Measurements from ENCODE around the gene CENPF. TPM values are rescaled to one million over a fixed set of nuclear protein-coding genes. Genes with fewer than 3 reads are reported as not detected.
"Not testable (repeated sequence)": the region's sequence is repeated elsewhere in the genome, so short reads cannot be mapped to it uniquely, and the experiment has no call there.

The CENPF gene
- total RNA-seq, 5 donors from 2014 or later (not counting 1 experiment from before 2014, with no cell fraction given): 3.1 to 6.7 (median 4.1) TPM

DNA sequence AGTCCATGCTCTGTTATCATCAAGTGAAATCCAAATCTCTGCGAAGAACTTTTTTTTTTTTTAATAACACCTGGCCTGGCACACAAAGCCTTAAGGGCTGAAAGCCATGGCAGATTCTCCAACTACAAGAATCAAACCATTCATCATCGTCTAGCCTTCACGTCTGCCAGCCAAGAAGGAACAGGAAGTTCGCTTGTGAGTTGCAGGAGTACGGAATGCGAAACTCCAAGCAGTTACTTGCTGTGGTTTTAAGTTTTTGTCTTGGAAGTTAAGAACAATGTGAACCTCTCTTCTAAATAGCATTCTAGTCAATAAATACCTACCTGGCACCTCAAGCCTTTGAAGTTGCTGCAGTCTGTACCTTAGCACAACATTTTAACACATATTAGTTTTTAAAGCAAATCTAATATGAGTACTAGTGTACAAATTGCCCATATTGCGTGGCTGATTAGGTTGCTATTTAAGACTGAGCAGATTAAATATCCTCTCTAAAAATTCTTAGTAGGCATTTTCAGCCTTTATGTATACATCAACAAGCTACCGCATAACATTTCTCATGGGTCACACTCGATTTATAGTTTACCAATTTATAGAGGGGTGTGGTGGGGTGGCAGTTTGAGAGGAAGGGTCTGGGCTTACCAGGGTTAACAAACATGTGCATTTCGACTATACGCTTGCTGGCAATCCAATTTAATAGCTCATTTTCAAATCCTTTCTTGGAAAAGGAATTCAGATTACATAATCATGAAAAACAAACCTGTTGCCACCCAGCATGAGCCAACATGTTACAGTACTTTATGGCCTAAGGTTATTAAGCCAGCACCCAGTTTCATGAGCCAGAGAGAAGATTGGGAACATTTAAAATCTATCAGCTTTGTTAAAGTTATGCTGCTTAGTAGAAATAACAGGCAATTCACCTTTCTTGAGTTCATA is 29.3 kb upstream of the CENPF start:
- H3K4me3 Mint-ChIP-seq: no peak overlapping the region
- Histone ChIP-seq H3K4me3 (ENCODE audit: control insufficient read depth in 1 of 2, extremely low read depth in 1 of 2, low read length in 1 of 2) (no peak overlapping the region), H3K4me1 (ENCODE audit: control insufficient read depth in 1 of 2, extremely low read depth in 1 of 2, insufficient read depth in 2 of 2, low read length in 2 of 2) (no peaks in the 10 kb centered on the region), H3K27me3 (replicated peaks in 1 of 2; ENCODE audit: control insufficient read depth in 2 of 2, extremely low read depth in 1 of 2, insufficient read depth in 2 of 2, low read length in 1 of 2) (no peaks in the 10 kb centered on the region), H3K27ac (ENCODE audit: low read length) (no peak overlapping the region), H3K9me3 (peaks cover 2% of the 10 kb centered on the region), H3K36me3 (ENCODE audit: control insufficient read depth in 2 of 2, extremely low read depth in 1 of 2, insufficient read depth in 1 of 2, low read length in 1 of 2) (no peaks in the 10 kb centered on the region)
- peaks cover 9% of the 10 kb centered on the region for H3K36me3 Mint-ChIP-seq
- H3K27me3 Mint-ChIP-seq: peaks cover 6 to 12% of the 10 kb centered on the region in 2 donors
- ChIA-PET CTCF (no interaction called here), POLR2A (interaction anchor here in 1 of 2 donors (0.7 kb wide), 1 partner anchor 43 kb away, joined by 3 read pairs; no protein-coding TSS in a partner anchor)
- DNase-seq (no peak), ATAC-seq (replicated peaks in 1 of 4) (no peak)
- peaks cover 7 to 20% (median 14%) of the 10 kb centered on the region in 3 donors for H3K9me3 Mint-ChIP-seq
- no peak overlapping the region for H3K27ac Mint-ChIP-seq
- no peaks in the 10 kb centered on the region for H3K4me1 Mint-ChIP-seq
- WGBS (ENCODE audit: insufficient coverage): 57% methylated on average over 1 of the region's 11 CpGs

GRCh38 chr1:214574598-214575411 is 28.2 kb upstream of the CENPF start:
- no peaks in the 10 kb centered on the region for H3K4me1 Mint-ChIP-seq
- Histone ChIP-seq H3K9me3 (peaks cover 2% of the 10 kb centered on the region), H3K27me3 (replicated peaks in 1 of 2; ENCODE audit: control insufficient read depth in 2 of 2, extremely low read depth in 1 of 2, insufficient read depth in 2 of 2, low read length in 1 of 2) (no peaks in the 10 kb centered on the region), H3K27ac (ENCODE audit: low read length) (no peak overlapping the region), H3K4me3 (ENCODE audit: control insufficient read depth in 1 of 2, extremely low read depth in 1 of 2, low read length in 1 of 2) (no peak overlapping the region), H3K4me1 (ENCODE audit: control insufficient read depth in 1 of 2, extremely low read depth in 1 of 2, insufficient read depth in 2 of 2, low read length in 2 of 2) (no peaks in the 10 kb centered on the region), H3K36me3 (ENCODE audit: control insufficient read depth in 2 of 2, extremely low read depth in 1 of 2, insufficient read depth in 1 of 2, low read length in 1 of 2) (no peaks in the 10 kb centered on the region)
- H3K36me3 Mint-ChIP-seq: peaks cover 9% of the 10 kb centered on the region
- H3K9me3 Mint-ChIP-seq: peaks cover 7 to 20% (median 14%) of the 10 kb centered on the region in 3 donors
- no CpG with 5 or more reads among the region's 3 CpGs for WGBS (ENCODE audit: insufficient coverage)
- peaks cover 2 to 7% of the 10 kb centered on the region in 2 donors for H3K27me3 Mint-ChIP-seq
- ATAC-seq (replicated peaks in 1 of 4) (no peak), DNase-seq (no peak)
- no peak overlapping the region for H3K4me3 Mint-ChIP-seq
- CTCF ChIA-PET: interaction anchor here in 1 of 2 donors (0.5 to 0.6 kb wide), 2 partner anchors 239 to 1859 kb away, joined by 3 to 9 read pairs; no protein-coding TSS in a partner anchor
- POLR2A ChIA-PET: no interaction called here
- no peak overlapping the region for H3K27ac Mint-ChIP-seq

DNA sequence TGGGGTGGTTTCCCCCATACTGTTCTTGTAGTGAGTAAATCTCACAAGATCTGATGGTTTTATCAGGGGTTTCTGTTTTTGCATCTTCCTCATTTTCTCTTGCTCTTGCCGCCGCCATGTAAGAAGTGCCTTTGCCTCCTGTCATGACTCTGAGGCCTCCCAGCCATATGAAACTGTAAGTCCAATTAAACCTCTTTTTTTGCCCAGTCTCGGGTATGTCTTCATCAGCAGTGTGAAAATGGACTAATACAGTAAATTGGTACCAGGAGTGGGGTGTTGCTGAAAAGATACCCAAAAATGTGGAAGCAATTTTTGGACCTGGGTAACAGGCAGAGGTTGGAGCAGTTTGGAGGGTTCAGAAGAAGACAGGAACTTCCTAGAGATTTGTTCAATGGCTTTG is 26.9 kb upstream of the CENPF start:
- H3K4me3 Mint-ChIP-seq, CTCF ChIA-PET: not testable (repeated sequence)
- 78% methylated on average over 3 of the region's 3 CpGs for WGBS (ENCODE audit: insufficient coverage)

GRCh38 chr1:214579183-214579582 is 23.8 kb upstream of the CENPF start:
- H3K27ac Mint-ChIP-seq: no peak overlapping the region
- ATAC-seq (replicated peaks in 1 of 4) (no peak), DNase-seq (no peak)
- H3K9me3 Mint-ChIP-seq: peaks cover 7 to 20% (median 14%) of the 10 kb centered on the region in 3 donors
- no peak overlapping the region for H3K4me3 Mint-ChIP-seq
- H3K27me3 Mint-ChIP-seq: peaks cover 0 to 5% of the 10 kb centered on the region in 2 donors
- no peaks in the 10 kb centered on the region for H3K36me3 ChIP-seq (ENCODE audit: control insufficient read depth in 2 of 2, extremely low read depth in 1 of 2, insufficient read depth in 1 of 2, low read length in 1 of 2)
- peaks cover 2% of the 10 kb centered on the region for H3K9me3 ChIP-seq
- POLR2A ChIA-PET: no interaction called here
- no peaks in the 10 kb centered on the region for H3K4me1 Mint-ChIP-seq
- CTCF ChIA-PET: interaction anchor here (0.6 to 0.7 kb wide), 3 partner anchors 10 to 317 kb away, joined by 3 read pairs; no protein-coding TSS in a partner anchor
- H3K36me3 Mint-ChIP-seq: peaks cover 9% of the 10 kb centered on the region
- H3K27ac ChIP-seq (ENCODE audit: low read length): no peak overlapping the region
- H3K4me3 ChIP-seq (ENCODE audit: control insufficient read depth in 1 of 2, extremely low read depth in 1 of 2, low read length in 1 of 2): no peak overlapping the region
- H3K4me1 ChIP-seq (ENCODE audit: control insufficient read depth in 1 of 2, extremely low read depth in 1 of 2, insufficient read depth in 2 of 2, low read length in 2 of 2): no peaks in the 10 kb centered on the region
- H3K27me3 ChIP-seq (replicated peaks in 1 of 2; ENCODE audit: control insufficient read depth in 2 of 2, extremely low read depth in 1 of 2, insufficient read depth in 2 of 2, low read length in 1 of 2): no peaks in the 10 kb centered on the region

More for the DNA sequence above, 26.9 kb upstream of the CENPF start:
- H3K36me3 ChIP-seq (ENCODE audit: control insufficient read depth in 2 of 2, extremely low read depth in 1 of 2, insufficient read depth in 1 of 2, low read length in 1 of 2); H3K27ac Mint-ChIP-seq; H3K4me1 Mint-ChIP-seq; H3K27me3 Mint-ChIP-seq; H3K4me3 ChIP-seq (ENCODE audit: control insufficient read depth in 1 of 2, extremely low read depth in 1 of 2, low read length in 1 of 2); ATAC-seq (replicated peaks in 1 of 4); DNase-seq; H3K27me3 ChIP-seq (replicated peaks in 1 of 2; ENCODE audit: control insufficient read depth in 2 of 2, extremely low read depth in 1 of 2, insufficient read depth in 2 of 2, low read length in 1 of 2); H3K27ac ChIP-seq (ENCODE audit: low read length); POLR2A ChIA-PET; H3K36me3 Mint-ChIP-seq; H3K9me3 ChIP-seq; H3K4me1 ChIP-seq (ENCODE audit: control insufficient read depth in 1 of 2, extremely low read depth in 1 of 2, insufficient read depth in 2 of 2, low read length in 2 of 2): not testable (repeated sequence)
- H3K9me3 Mint-ChIP-seq: peaks cover 7 to 20% (median 14%) of the 10 kb centered on the region in 3 donors

DNA sequence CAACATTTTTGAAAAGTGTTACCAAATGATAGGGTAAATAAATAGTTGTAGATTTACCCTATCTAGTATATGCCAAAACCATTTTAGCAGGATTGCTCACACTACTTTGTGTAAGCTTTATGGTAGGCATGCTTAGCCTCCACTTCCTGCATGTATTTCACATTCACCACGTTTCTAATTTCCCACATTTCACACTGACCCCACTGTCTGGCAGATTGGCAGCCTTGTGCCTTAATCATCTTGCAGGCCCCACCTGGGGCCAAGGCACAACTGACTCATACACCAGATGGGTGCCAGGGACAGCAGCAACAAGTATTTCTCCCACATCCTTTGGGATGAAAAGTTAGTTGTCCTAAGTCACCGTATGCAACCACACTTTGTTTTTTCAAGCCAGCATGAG is 21.2 kb upstream of the CENPF start:
- CTCF ChIA-PET: interaction anchor here in 1 of 2 donors (1.0 kb wide), 1 partner anchor 11 kb away, joined by 4 read pairs; no protein-coding TSS in a partner anchor
- Mint-ChIP-seq H3K36me3 (no peaks in the 10 kb centered on the region), H3K27ac (no peak overlapping the region), H3K4me1 (no peaks in the 10 kb centered on the region), H3K27me3 (peaks cover 4 to 5% of the 10 kb centered on the region in 2 donors), H3K4me3 (no peak overlapping the region), H3K9me3 (peaks cover 0 to 3% (median 3%) of the 10 kb centered on the region in 3 donors)
- ATAC-seq (replicated peaks in 1 of 4) (no peak), DNase-seq (no peak)
- no peak overlapping the region for H3K4me3 ChIP-seq (ENCODE audit: control insufficient read depth in 1 of 2, extremely low read depth in 1 of 2, low read length in 1 of 2)
- H3K36me3 ChIP-seq (ENCODE audit: control insufficient read depth in 2 of 2, extremely low read depth in 1 of 2, insufficient read depth in 1 of 2, low read length in 1 of 2): no peaks in the 10 kb centered on the region
- H3K27ac ChIP-seq (ENCODE audit: low read length): no peak overlapping the region
- H3K9me3 ChIP-seq: no peaks in the 10 kb centered on the region
- POLR2A ChIA-PET: no interaction called here
- H3K4me1 ChIP-seq (ENCODE audit: control insufficient read depth in 1 of 2, extremely low read depth in 1 of 2, insufficient read depth in 2 of 2, low read length in 2 of 2): no peaks in the 10 kb centered on the region
- WGBS (ENCODE audit: insufficient coverage): 0% methylated on average over 1 of the region's 2 CpGs
- H3K27me3 ChIP-seq (replicated peaks in 1 of 2; ENCODE audit: control insufficient read depth in 2 of 2, extremely low read depth in 1 of 2, insufficient read depth in 2 of 2, low read length in 1 of 2): no peaks in the 10 kb centered on the region

DNA sequence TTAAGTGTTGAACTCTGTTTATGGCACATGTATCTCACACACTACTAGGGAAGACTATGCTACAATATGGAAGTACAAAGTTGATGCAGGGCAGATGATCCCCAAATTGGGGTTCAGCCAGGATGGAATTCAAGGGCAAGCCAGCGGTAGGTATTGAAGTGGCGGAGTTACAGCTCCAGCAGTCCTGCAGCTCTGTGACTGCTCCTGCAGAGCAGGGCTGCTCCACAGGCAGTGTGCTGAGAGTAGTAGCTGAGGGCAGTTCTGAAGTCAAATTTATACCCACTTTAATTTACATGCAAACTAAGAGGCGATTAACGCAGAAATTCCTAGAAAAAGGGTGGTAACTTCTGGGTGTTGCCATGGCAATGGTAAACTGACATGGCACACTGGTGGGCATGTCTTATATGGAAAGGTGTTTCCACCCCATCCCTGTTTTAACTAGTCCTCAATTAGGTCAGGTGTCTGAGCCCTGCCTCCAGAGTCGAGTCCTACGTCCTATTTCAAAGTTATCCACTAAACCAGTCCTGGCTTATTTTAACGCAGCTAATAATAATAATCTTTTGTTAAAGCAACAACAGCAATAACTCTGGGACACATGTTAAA is 20.6 kb upstream of the CENPF start:
- WGBS (ENCODE audit: insufficient coverage): 69% methylated on average over 3 of the region's 7 CpGs
- Histone ChIP-seq H3K36me3 (ENCODE audit: control insufficient read depth in 2 of 2, extremely low read depth in 1 of 2, insufficient read depth in 1 of 2, low read length in 1 of 2) (no peaks in the 10 kb centered on the region), H3K9me3 (no peaks in the 10 kb centered on the region), H3K27me3 (replicated peaks in 1 of 2; ENCODE audit: control insufficient read depth in 2 of 2, extremely low read depth in 1 of 2, insufficient read depth in 2 of 2, low read length in 1 of 2) (no peaks in the 10 kb centered on the region), H3K4me1 (ENCODE audit: control insufficient read depth in 1 of 2, extremely low read depth in 1 of 2, insufficient read depth in 2 of 2, low read length in 2 of 2) (no peaks in the 10 kb centered on the region), H3K4me3 (ENCODE audit: control insufficient read depth in 1 of 2, extremely low read depth in 1 of 2, low read length in 1 of 2) (no peak overlapping the region), H3K27ac (ENCODE audit: low read length) (no peak overlapping the region)
- no peak overlapping the region for H3K4me3 Mint-ChIP-seq
- ATAC-seq (replicated peaks in 1 of 4) (no peak), DNase-seq (no peak)
- no peak overlapping the region for H3K27ac Mint-ChIP-seq
- ChIA-PET CTCF (no interaction called here), POLR2A (no interaction called here)
- peaks cover 0 to 3% (median 0%) of the 10 kb centered on the region in 3 donors for H3K9me3 Mint-ChIP-seq
- no peaks in the 10 kb centered on the region for H3K4me1 Mint-ChIP-seq
- peaks cover 4 to 5% of the 10 kb centered on the region in 2 donors for H3K27me3 Mint-ChIP-seq
- H3K36me3 Mint-ChIP-seq: no peaks in the 10 kb centered on the region

Data from T-cell (primary cell).